HEK293T (cell line): Measurements from ENCODE around the gene SLC15A1.

ENCODE experiments used
- ARNT ChIP-seq: fragments of 450-650 bp; IDR thresholded peaks from 2 replicates; pipeline ENCODE4 v1.6.1; 2017; ENCODE audit warnings: mild to moderate bottlenecking
- BHLHE40 ChIP-seq: fragments of 450-650 bp; IDR thresholded peaks from 2 replicates; pipeline ENCODE4 v1.6.1; 2016; ENCODE audit warnings: mild to moderate bottlenecking, moderate library complexity, borderline replicate concordance
- CTBP1 ChIP-seq: fragments of 450-650 bp; IDR thresholded peaks from 2 replicates; pipeline ENCODE4 v1.6.1; 2016; ENCODE audit warnings: borderline replicate concordance
- FOXK2 ChIP-seq: fragments of 450-650 bp; IDR thresholded peaks from 2 replicates; pipeline ENCODE4 v1.6.1; 2016; ENCODE audit warnings: mild to moderate bottlenecking
- FOXM1 ChIP-seq: fragments of 450-650 bp; IDR thresholded peaks from 2 replicates; pipeline ENCODE4 v1.6.1; 2017; ENCODE audit warnings: mild to moderate bottlenecking, borderline replicate concordance
- HDGF ChIP-seq: fragments of 450-650 bp; IDR thresholded peaks from 2 replicates; pipeline ENCODE4 v1.6.1; 2017; ENCODE audit warnings: antibody characterized with exemption, borderline replicate concordance
- L3MBTL2 ChIP-seq: fragments of 450-650 bp; conservative IDR thresholded peaks from 2 replicates; pipeline ENCODE4 v1.6.1; 2016; ENCODE audit warnings: mild to moderate bottlenecking
- PKNOX1 ChIP-seq: fragments of 450-650 bp; IDR thresholded peaks from 2 replicates; pipeline ENCODE4 v1.6.1; 2016
- SP1 ChIP-seq: fragments of 450-650 bp; IDR thresholded peaks from 2 replicates; pipeline ENCODE4 v1.6.1; 2017
- TARDBP ChIP-seq: fragments of 450-650 bp; IDR thresholded peaks from 2 replicates; pipeline ENCODE4 v1.6.1; 2016
- ZNF384 ChIP-seq: fragments of 450-650 bp; IDR thresholded peaks from 2 replicates; pipeline ENCODE4 v1.6.1; 2016

- TF ChIP-seq L3MBTL2 (no peak), ARNT (no peak), SP1 (no peak), CTBP1 (no peak), FOXM1 (no peak), TARDBP (no peak), PKNOX1 (no peak), HDGF (no peak), ZNF384 (no peak), FOXK2 (no peak), BHLHE40 (no peak)
These were observed 104.3 kb downstream of the SLC15A1 start for GRCh38 chr13:98648141-98648540.
